H4 (cell line): ENCODE data around the gene FAM32A. TPM values are rescaled to one million over a fixed set of nuclear protein-coding genes. Genes with fewer than 3 reads are reported as not detected.

ENCODE experiments used
- DNase-seq: peaks from one replicate; pipeline ENCODE4 v3.0.0-alpha.2; 2015; ENCODE audit warnings: low spot score
- total RNA-seq: library from RNA; depleted of rRNA; stranded (reverse); fragments of >200 nt; shearing (Covaris generic); gene quantifications from 2 replicates; pipeline ENCODE4 v1.2.3, GENCODE V29; 2014

The FAM32A gene
- total RNA-seq, 1 experiment from 2014 or later = 230 TPM

DNA sequence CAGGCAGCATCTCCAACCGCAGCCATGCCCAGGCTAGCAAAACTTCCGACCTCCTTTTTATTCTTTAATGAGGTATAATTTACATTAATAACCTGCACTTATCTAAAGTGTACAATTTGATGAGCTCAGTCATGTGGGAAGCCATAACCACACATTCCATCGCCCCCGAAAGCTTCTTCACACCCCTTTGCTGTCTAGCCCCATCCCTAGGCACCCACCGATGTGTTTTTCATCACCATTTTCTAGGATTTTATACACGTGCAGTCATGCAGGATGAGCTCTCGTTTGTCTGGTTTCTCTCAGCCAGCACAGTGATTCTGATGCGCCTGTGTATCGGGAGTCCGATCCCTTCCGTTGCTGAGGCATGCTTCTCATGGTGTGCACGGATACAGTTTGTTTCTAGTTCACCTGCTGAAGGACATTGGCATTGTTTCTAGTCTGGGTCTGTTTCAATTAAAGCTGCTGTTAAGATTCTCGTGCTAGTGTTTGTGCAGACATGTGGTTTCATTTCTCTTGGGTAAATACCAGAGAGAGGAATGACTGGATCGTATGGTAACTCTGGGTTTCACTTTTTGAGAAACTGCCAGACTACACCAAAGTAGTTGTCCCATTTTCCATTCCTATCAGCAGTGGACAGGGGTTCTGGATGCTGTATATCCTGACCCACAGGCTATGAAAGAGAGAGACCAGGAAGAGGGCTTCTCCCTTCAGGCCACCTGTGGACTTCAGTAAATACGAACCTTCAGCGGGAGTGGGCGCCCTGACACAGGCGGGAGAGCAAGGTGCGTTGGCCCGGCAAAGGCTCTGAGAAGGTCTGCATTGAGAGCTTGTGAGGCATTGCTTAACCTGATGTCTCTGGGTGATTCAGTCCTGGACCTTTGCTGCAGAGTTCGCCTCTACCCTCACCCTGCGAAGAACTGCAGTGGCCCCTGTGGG is 17.4 kb downstream of the FAM32A start:
- DNase-seq = no peak

DNA sequence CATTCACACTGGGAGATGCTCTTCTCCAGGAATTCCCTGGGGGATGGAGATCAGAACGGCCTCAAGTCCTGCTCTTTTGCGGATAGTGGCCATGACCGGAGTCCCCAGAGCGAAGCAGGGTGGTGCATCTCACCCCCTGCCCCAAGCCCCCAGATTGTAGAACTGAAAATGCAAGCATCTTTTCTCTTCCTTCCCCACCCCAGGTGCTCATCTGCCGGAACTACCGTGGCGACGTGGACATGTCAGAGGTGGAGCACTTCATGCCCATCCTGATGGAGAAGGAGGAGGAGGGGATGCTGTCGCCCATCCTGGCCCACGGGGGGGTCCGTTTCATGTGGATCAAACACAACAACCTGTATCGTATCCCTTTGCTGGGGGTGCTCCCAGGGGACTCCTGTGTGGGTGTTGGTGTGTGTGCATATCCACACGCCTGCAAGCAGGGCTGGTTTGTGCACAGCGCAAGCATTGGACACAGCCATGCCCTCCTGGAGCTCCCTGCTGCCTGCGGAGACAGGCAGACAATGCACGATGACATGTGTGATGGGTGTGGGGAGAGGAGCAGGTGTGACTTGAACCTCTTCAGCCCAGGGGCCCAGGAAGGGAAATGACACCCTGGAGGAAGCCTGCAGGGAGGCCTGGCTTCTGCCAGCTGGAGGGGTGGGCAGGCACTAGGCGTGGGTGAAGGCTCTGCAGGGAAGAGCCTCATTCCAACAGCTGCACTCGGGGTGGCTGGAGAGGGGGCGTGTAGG is 18.2 kb downstream of the FAM32A start:
- no peak for DNase-seq

GRCh38 chr19:16204005-16204294 is 18.7 kb downstream of the FAM32A start:
- DNase-seq = no peak

- DNase-seq = no peak
These were observed 20.2 kb downstream of the FAM32A start for GRCh38 chr19:16205205-16206045.

DNA sequence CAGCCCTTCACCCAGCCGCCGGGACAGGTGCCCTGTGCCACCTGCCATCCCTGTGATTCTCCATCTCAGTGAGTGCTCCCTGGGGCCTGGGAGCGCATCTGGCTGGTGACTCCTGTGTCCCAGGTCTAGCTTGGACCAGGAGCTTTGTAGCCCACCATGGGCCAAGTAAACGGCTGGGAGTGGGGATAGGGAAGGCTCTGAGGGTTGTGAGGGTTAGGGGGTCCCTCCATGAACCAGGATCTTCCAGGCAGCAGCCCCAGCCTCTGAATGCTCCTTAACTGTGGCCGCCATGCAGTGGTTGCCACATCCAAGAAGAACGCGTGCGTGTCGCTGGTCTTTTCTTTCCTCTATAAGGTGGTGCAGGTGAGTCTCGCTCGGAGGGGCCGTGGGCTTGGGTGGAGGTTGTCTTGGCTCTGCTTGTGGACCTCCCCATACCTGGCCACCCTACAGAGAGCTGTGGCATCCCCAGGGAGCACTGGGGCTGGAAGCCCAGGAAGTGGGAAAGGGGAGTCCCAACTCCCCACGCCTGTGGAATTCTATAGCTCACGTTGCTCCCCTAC is 20.9 kb downstream of the FAM32A start:
- DNase-seq = no peak

DNA sequence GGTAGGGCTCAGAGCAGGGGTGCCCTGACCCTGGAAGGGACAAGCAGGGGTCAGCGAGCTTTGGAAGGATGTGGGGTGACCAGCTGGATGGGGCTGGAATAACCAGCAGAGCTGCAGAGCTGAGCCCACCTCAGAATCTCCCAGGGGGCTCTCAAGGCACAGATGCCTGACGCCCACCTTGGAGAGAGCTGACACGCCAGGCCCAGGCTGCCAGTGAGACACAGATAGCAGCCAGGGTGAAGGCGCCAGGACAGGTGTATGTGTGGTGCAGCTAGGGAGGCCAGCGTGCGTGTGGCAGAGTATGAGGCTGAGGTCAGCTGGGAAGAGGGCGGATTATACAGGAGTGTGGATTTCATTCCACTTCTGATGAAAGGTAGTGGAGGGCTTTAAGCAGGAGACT is 21.4 kb downstream of the FAM32A start:
- DNase-seq = no peak

DNA sequence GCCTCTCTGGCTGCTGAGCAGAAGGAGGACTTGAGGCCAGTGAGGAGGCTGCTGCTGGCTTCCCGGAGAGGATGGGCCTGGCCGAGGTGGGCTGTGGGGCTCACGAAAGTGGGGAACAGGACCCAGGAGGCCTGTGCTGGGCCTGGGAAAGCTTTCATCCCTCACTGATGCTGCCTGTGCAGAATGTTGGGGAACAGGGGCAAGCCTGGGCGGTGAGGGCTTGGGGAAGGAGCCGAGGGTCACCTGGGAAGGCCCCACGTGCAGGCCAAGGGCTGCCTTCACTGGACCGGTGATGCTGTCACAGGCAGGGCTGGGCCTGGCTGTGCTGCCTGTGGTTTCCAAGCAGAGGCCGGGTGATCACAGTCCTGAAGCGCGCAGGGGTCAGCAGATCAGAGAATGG is 21.9 kb downstream of the FAM32A start:
- DNase-seq = no peak

DNA sequence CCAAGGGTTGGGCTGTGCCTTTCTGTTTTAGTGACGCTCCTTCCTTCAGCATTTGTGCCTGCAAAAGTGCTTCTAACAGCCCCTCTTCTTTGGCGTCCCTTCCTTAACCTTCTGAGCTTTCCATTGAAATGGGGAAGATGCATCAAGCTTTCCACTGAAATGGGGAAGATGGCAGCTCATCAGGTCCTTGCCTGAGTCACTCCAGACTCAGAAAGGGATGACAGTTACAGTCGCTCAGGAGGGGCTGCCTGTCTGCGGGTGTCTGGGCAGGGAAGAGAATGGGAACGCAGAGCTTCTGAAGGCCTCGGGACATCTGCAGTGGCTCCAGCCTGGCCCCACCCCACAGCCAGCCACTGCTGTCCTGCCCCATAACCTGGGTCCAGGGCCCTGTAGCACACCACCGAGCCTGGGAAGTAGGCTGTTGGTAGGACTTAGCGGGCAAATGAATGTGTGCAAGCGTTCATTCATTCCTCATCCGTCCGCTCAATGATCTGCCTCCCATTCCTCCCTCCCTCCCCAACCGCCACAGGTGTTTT is 22.3 kb downstream of the FAM32A start:
- no peak for DNase-seq

GRCh38 chr19:16208064-16208759 is 23.0 kb downstream of the FAM32A start:
- no peak for DNase-seq

DNA sequence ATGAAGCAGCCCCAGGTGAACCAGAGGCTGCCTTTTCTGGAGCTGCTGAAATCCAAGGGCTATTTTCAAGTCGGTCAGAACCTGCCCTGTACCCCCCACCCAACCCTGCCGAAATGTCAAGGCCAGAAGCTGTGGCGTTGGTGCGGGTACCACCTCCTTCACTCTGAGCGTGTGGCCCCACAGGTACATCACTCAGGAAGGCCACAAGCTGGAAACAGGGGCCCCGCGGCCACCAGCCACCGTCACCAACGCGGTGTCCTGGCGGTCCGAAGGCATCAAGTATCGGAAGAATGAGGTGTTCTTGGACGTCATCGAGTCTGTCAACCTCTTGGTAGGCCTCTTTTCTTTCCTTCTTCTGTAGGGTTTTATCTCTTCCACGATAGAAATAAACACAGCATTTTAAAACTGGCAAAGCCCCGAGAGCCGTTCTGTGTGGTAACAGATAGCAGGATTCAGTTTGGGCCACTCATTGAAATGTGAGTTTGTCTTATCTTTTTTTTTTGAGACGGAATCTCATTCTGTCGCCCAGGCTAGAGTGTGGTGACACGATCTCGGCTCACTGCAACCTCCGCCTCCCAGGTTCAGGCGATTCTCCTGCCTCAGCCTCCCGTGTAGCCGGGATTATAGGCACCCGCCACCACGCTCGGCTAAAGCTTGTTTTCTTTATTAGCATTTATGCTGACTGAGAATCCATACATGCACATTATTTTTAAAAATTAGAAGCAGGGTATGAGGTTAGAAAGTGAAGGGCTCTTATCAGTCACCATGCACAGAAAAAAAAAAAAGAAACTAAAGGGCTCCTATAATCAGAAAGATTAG is 23.8 kb downstream of the FAM32A start:
- DNase-seq = no peak

GRCh38 chr19:16210168-16210567 is 25.0 kb downstream of the FAM32A start:
- DNase-seq = no peak

GRCh38 chr19:16213076-16213475 is 27.9 kb downstream of the FAM32A start:
- no peak for DNase-seq

GRCh38 chr19:16216744-16217670 is 31.8 kb downstream of the FAM32A start:
- DNase-seq = no peak

- DNase-seq = no peak
These were observed 32.7 kb downstream of the FAM32A start for GRCh38 chr19:16217716-16218451.

- DNase-seq = no peak
These were observed 33.6 kb downstream of the FAM32A start for GRCh38 chr19:16218851-16219250.

DNA sequence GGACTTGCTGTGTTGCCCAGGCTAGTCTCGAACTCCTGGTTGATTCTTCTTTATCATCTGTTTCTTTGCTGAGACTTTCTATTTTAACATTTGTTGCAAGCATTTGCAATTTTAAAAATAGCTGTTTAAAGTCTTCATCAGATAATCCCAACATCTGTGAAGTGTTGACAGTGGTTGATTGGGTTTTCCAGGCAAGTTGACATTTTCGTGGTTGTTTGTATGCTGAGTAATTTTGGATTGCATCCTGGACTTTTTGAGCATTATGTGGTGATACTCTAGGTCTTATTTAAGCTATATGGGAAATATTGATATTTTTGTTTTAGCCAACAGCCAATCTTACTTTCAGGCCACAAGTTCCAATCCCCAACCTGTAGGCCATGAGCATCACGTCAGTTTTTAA is 37.6 kb downstream of the FAM32A start:
- no peak for DNase-seq

DNA sequence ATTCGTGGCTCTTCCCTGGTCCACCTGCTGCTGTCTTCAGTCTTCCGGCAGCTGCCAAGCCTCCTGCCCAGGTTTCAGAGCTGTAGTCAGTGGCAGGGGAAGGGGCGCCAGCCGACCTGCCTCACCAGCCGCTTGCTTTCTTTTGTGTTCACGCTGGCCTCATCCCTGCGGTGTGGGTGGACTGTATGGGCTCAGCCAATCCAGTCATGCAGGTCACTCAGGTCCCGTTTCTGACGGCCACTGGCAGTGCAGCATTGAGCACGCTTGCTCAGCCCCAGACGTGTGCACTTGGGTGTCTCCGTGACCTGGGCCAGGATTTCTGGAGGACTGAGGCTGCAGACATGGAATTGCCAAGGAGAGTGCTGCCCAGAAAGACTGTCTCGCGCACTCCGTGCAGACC is 38.5 kb downstream of the FAM32A start:
- DNase-seq = no peak

- no peak for DNase-seq
These were observed 39.3 kb downstream of the FAM32A start for GRCh38 chr19:16224293-16225045.
